ENCODE results near the gene EVA1A. TPM values are rescaled to one million over a fixed set of nuclear protein-coding genes. Genes with fewer than 3 reads are reported as not detected.

EVA1A gene
- total and polyA plus RNA-seq, 2 experiments from 2014 or later = 4.6 to 7.9 TPM

- no peak overlapping the region for H3K4me3 ChIP-seq
- peaks cover 17% of the 10 kb centered on the region for H3K27me3 Mint-ChIP-seq (ENCODE audit: insufficient read depth, low read depth, poor library complexity)
- TF ChIP-seq, protein P1, sequence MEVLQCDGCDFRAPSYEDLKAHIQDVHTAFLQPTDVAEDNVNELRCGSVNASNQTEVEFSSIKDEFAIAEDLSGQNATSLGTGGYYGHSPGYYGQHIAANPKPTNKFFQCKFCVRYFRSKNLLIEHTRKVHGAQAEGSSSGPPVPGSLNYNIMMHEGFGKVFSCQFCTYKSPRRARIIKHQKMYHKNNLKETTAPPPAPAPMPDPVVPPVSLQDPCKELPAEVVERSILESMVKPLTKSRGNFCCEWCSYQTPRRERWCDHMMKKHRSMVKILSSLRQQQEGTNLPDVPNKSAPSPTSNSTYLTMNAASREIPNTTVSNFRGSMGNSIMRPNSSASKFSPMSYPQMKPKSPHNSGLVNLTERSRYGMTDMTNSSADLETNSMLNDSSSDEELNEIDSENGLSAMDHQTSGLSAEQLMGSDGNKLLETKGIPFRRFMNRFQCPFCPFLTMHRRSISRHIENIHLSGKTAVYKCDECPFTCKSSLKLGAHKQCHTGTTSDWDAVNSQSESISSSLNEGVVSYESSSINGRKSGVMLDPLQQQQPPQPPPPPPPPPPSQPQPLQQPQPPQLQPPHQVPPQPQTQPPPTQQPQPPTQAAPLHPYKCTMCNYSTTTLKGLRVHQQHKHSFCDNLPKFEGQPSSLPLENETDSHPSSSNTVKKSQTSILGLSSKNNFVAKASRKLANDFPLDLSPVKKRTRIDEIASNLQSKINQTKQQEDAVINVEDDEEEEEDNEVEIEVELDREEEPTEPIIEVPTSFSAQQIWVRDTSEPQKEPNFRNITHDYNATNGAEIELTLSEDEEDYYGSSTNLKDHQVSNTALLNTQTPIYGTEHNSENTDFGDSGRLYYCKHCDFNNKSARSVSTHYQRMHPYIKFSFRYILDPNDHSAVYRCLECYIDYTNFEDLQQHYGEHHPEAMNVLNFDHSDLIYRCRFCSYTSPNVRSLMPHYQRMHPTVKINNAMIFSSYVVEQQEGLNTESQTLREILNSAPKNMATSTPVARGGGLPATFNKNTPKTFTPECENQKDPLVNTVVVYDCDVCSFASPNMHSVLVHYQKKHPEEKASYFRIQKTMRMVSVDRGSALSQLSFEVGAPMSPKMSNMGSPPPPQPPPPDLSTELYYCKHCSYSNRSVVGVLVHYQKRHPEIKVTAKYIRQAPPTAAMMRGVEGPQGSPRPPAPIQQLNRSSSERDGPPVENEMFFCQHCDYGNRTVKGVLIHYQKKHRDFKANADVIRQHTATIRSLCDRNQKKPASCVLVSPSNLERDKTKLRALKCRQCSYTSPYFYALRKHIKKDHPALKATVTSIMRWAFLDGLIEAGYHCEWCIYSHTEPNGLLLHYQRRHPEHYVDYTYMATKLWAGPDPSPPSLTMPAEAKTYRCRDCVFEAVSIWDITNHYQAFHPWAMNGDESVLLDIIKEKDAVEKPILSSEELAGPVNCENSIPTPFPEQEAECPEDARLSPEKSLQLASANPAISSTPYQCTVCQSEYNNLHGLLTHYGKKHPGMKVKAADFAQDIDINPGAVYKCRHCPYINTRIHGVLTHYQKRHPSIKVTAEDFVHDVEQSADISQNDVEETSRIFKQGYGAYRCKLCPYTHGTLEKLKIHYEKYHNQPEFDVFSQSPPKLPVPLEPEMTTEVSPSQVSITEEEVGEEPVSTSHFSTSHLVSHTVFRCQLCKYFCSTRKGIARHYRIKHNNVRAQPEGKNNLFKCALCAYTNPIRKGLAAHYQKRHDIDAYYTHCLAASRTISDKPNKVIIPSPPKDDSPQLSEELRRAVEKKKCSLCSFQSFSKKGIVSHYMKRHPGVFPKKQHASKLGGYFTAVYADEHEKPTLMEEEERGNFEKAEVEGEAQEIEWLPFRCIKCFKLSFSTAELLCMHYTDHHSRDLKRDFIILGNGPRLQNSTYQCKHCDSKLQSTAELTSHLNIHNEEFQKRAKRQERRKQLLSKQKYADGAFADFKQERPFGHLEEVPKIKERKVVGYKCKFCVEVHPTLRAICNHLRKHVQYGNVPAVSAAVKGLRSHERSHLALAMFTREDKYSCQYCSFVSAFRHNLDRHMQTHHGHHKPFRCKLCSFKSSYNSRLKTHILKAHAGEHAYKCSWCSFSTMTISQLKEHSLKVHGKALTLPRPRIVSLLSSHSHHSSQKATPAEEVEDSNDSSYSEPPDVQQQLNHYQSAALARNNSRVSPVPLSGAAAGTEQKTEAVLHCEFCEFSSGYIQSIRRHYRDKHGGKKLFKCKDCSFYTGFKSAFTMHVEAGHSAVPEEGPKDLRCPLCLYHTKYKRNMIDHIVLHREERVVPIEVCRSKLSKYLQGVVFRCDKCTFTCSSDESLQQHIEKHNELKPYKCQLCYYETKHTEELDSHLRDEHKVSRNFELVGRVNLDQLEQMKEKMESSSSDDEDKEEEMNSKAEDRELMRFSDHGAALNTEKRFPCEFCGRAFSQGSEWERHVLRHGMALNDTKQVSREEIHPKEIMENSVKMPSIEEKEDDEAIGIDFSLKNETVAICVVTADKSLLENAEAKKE (CRISPR knock-in tag; IDR thresholded peaks at IDR 0.05) = no peak
- TF ChIP-seq CTCF (conservative IDR thresholded peaks at IDR 0.05; ENCODE audit: low read depth in 2 of 2) (no peak), JUNB (IDR thresholded peaks at IDR 0.05; ENCODE audit: unreplicated experiment) (no peak), EZH2phosphoT487 (IDR thresholded peaks at IDR 0.05; ENCODE audit: unreplicated experiment) (no peak), NANOG (IDR thresholded peaks at IDR 0.05; ENCODE audit: borderline replicate concordance) (no peak), REST (IDR thresholded peaks at IDR 0.05; ENCODE audit: unreplicated experiment) (no peak), STAT1 (IDR thresholded peaks at IDR 0.05; ENCODE audit: unreplicated experiment) (no peak), ZNF331 (CRISPR knock-in tag; IDR thresholded peaks at IDR 0.05; ENCODE audit: low read depth) (no peak), POLR2AphosphoS5 (IDR thresholded peaks at IDR 0.05; ENCODE audit: low read depth) (no peak), EZH2 (IDR thresholded peaks at IDR 0.05; ENCODE audit: low read depth, unreplicated experiment) (no peak), CREB1 (CRISPR knock-in tag; IDR thresholded peaks at IDR 0.05; ENCODE audit: low read depth) (no peak), ZNF114 (CRISPR knock-in tag; IDR thresholded peaks at IDR 0.05) (no peak)
- TF ChIP-seq, protein P2, sequence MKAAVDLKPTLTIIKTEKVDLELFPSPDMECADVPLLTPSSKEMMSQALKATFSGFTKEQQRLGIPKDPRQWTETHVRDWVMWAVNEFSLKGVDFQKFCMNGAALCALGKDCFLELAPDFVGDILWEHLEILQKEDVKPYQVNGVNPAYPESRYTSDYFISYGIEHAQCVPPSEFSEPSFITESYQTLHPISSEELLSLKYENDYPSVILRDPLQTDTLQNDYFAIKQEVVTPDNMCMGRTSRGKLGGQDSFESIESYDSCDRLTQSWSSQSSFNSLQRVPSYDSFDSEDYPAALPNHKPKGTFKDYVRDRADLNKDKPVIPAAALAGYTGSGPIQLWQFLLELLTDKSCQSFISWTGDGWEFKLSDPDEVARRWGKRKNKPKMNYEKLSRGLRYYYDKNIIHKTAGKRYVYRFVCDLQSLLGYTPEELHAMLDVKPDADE (IDR thresholded peaks at IDR 0.05) = no peak
- H3K4me1 Mint-ChIP-seq = peaks cover 26% of the 10 kb centered on the region
- no peaks in the 10 kb centered on the region for H3F3A ChIP-seq (replicated peaks; ENCODE audit: low read depth)
- no peaks in the 10 kb centered on the region for H3K36me3 Mint-ChIP-seq (ENCODE audit: low read depth)
- no peak overlapping the region for H2AFZ ChIP-seq
- peaks cover 26% of the 10 kb centered on the region for H3K27me3 ChIP-seq (ENCODE audit: insufficient read depth)
- no peaks in the 10 kb centered on the region for H4K20me1 ChIP-seq (replicated peaks; ENCODE audit: insufficient read depth)
- no peaks in the 10 kb centered on the region for H3K36me3 ChIP-seq (ENCODE audit: insufficient read depth)
- no peaks in the 10 kb centered on the region for H3K79me2 ChIP-seq (replicated peaks; ENCODE audit: insufficient read depth)
- no peak overlapping the region for H3K4me2 ChIP-seq
- ATAC-seq (no peak), DNase-seq (ENCODE audit: low spot score) (no peak)
- H3K27ac Mint-ChIP-seq = no peak overlapping the region
- peaks cover 16% of the 10 kb centered on the region for H3K4me1 ChIP-seq (ENCODE audit: insufficient read depth)
- no peak overlapping the region for H3K4me3 Mint-ChIP-seq
- no peaks in the 10 kb centered on the region for H3K9me2 ChIP-seq (ENCODE audit: insufficient read depth)
- H3K27ac ChIP-seq (ENCODE audit: low read depth) = no peak overlapping the region
- H3K9me3 Mint-ChIP-seq = no peaks in the 10 kb centered on the region
Observed at GRCh38 chr2:75563591-75563990, 2.9 kb upstream of the EVA1A start.
